OCI-LY7 (cell line): Measurements from ENCODE around the gene KXD1. TPM values are rescaled to one million over a fixed set of nuclear protein-coding genes. Genes with fewer than 3 reads are reported as not detected.

Experiments used
- BruUV-seq: library from RNA; stranded (reverse); fragments of 400-500 nt; replicated peaks from 2 replicates; lab custom pipeline; 2021; lab: Mats Ljungman, UMichigan
- CTCF ChIA-PET: fragments of 300-600 bp; sonication (Branson Sonifier 250); formaldehyde crosslinking; loops from one replicate; lab custom pipeline; 2022; ENCODE audit warnings: antibody characterized with exemption; ENCODE audit not compliant: unreplicated experiment; lab: Charles Lee
- POLR2A ChIA-PET: fragments of 300-600 bp; sonication (Branson Sonifier 250); formaldehyde crosslinking; loops from one replicate; lab custom pipeline; 2022; ENCODE audit warnings: antibody characterized with exemption; lab: Charles Lee
- DNase-seq: peaks from one replicate; pipeline ENCODE4 v3.0.0-alpha.2; 2015; ENCODE audit warnings: low spot score
- H2AFZ ChIP-seq: fragments of 200-600 bp; sonication (generic), shearing (Covaris generic); 2 replicates; pipeline ENCODE4 v1.6.1; 2014; ENCODE audit warnings: mild to moderate bottlenecking, antibody characterized with exemption, low read length, moderate library complexity
- H3K27ac ChIP-seq: fragments of 200-600 bp; sonication (generic); 2 replicates; pipeline ENCODE4 v1.5.1; 2014; ENCODE audit warnings: mixed run types, low read depth, mild to moderate bottlenecking, moderate library complexity, low read length, inconsistent platforms; ENCODE audit not compliant: poor library complexity, severe bottlenecking
- H3K36me3 ChIP-seq: fragments of 200-600 bp; sonication (generic); 2 replicates; pipeline ENCODE4 v1.6.1; 2014; ENCODE audit warnings: mild to moderate bottlenecking, antibody characterized with exemption, low read length, moderate library complexity, mixed read lengths; ENCODE audit not compliant: insufficient read depth
- H3K4me1 ChIP-seq: fragments of 200-600 bp; sonication (generic); 2 replicates; pipeline ENCODE4 v1.5.1; 2014; ENCODE audit warnings: mild to moderate bottlenecking, low read length; ENCODE audit not compliant: insufficient read depth, poor library complexity, severe bottlenecking
- H3K4me2 ChIP-seq: fragments of 200-600 bp; sonication (generic); 2 replicates; pipeline ENCODE4 v1.6.1; 2014; ENCODE audit warnings: mild to moderate bottlenecking, low read length
- H3K4me3 ChIP-seq: fragments of 200-600 bp; sonication (generic); 2 replicates; pipeline ENCODE4 v1.5.1; 2014; ENCODE audit warnings: mild to moderate bottlenecking, low read depth, low read length; ENCODE audit not compliant: poor library complexity, severe bottlenecking
- H3K79me2 ChIP-seq: fragments of 200-600 bp; sonication (generic); 2 replicates; pipeline ENCODE4 v1.6.1; 2016; ENCODE audit warnings: low read depth, mild to moderate bottlenecking, low read length, moderate library complexity, mixed read lengths; ENCODE audit not compliant: insufficient read depth
- H3K9me2 ChIP-seq: fragments of 200-600 bp; sonication (generic); 2 replicates; pipeline ENCODE4 v1.6.1; 2016; ENCODE audit warnings: mild to moderate bottlenecking, low read length, mixed read lengths; ENCODE audit not compliant: insufficient read depth
- H3K9me3 ChIP-seq: fragments of 200-600 bp; sonication (generic); 2 replicates; pipeline ENCODE4 v1.6.1; 2014; ENCODE audit warnings: mild to moderate bottlenecking, mixed run types, low read length, mixed read lengths
- H4K20me1 ChIP-seq: fragments of 200-600 bp; sonication (generic); 2 replicates; pipeline ENCODE4 v1.6.1; 2014; ENCODE audit warnings: mild to moderate bottlenecking, antibody characterized with exemption, low read length, moderate library complexity, mixed read lengths; ENCODE audit not compliant: insufficient read depth
- CTCF ChIP-seq: fragments of 200-600 bp; sonication (generic); conservative IDR thresholded peaks from 2 replicates; pipeline ENCODE4 v1.5.1; 2014; ENCODE audit warnings: mild to moderate bottlenecking, antibody characterized with exemption, low read length, moderate library complexity, mixed read lengths
- EZH2phosphoT487 ChIP-seq: fragments of 200-600 bp; sonication (generic); IDR thresholded peaks from 2 replicates; pipeline ENCODE4 v1.6.1; 2018; ENCODE audit warnings: low read depth, borderline replicate concordance, mild to moderate bottlenecking, mixed run types, antibody characterized with exemption, low read length, moderate library complexity, mixed read lengths
- intact Hi-C: fragments of 100-400 bp; cut with micrococcal nuclease; formaldehyde crosslinking; loops from one replicate; pipeline ENCODE4 v1.10.0; 2022; ENCODE audit not compliant: unreplicated experiment
- total RNA-seq, 2 experiments: library from RNA; depleted of rRNA in 1 of 2; stranded (reverse); fragments of >200 nt in 1 of 2; shearing (Covaris generic) in 1 of 2; gene quantifications; 2 replicates each; pipeline ENCODE4 v1.2.3, GENCODE V29; 2014 to 2022

KXD1 gene
- total RNA-seq, 2 experiments from 2014 or later: 96.7 to 99.8 TPM

GRCh38 chr19:18594824-18595373 lies 37.2 kb downstream of the KXD1 start:
- CTCF ChIA-PET: no interaction called here
- intact Hi-C loops: loop anchor here (1.0 to 2.0 kb wide), 2 partner anchors 78 to 252 kb away; no protein-coding TSS in a partner anchor
- Histone ChIP-seq H3K4me3 (peak overlapping the region; percentile 62), H3K27ac (no peak overlapping the region), H2AFZ (peak overlapping the region; percentile 25; the same call in 1 of the 2 replicates), H3K36me3 (peaks cover 17% of the 10 kb centered on the region; the same call in 1 of the 2 replicates), H3K79me2 (peaks cover 6% of the 10 kb centered on the region), H3K9me2 (no peaks in the 10 kb centered on the region), H3K4me2 (peak overlapping the region; percentile 80), H3K9me3 (no peaks in the 10 kb centered on the region), H4K20me1 (no peaks in the 10 kb centered on the region), H3K4me1 (peaks cover 27% of the 10 kb centered on the region)
- no peak for DNase-seq
- TF ChIP-seq EZH2phosphoT487 (no peak), CTCF (no peak)
- BruUV-seq: no TSS peak
- POLR2A ChIA-PET: no interaction called here

- peaks cover 15% of the 10 kb centered on the region; the same call in 1 of the 2 replicates for H3K36me3 ChIP-seq
- intact Hi-C loops: loop anchor here (2.0 kb wide), 1 partner anchor 77 kb away; no protein-coding TSS in a partner anchor
- POLR2A ChIA-PET: no interaction called here
- H4K20me1 ChIP-seq: no peaks in the 10 kb centered on the region
- no peak overlapping the region for H3K4me3 ChIP-seq
- CTCF ChIA-PET: no interaction called here
- H3K4me2 ChIP-seq: no peak overlapping the region
- H3K4me1 ChIP-seq: peaks cover 21% of the 10 kb centered on the region
- H2AFZ ChIP-seq: no peak overlapping the region
- H3K79me2 ChIP-seq: 0 out of 2 replicates have a peak, but pooled peaks cover under 1% of the 10 kb centered on the region
- no peak overlapping the region for H3K27ac ChIP-seq
- no peaks in the 10 kb centered on the region for H3K9me2 ChIP-seq
- no TSS peak for BruUV-seq
- TF ChIP-seq EZH2phosphoT487: no peak
- TF ChIP-seq CTCF: no peak
- DNase-seq: no peak
- no peaks in the 10 kb centered on the region for H3K9me3 ChIP-seq
Observed at GRCh38 chr19:18595475-18595874, 37.8 kb downstream of the KXD1 start.

GRCh38 chr19:18596752-18597157 lies 39.1 kb downstream of the KXD1 start:
- no peak for DNase-seq
- H3K36me3 ChIP-seq: peaks cover 6% of the 10 kb centered on the region; the same call in 1 of the 2 replicates
- no TSS peak for BruUV-seq
- H3K4me3 ChIP-seq: no peak overlapping the region
- no peaks in the 10 kb centered on the region for H3K9me2 ChIP-seq
- H3K9me3 ChIP-seq: no peaks in the 10 kb centered on the region
- no peak overlapping the region for H2AFZ ChIP-seq
- H3K27ac ChIP-seq: no peak overlapping the region
- POLR2A ChIA-PET: no interaction called here
- H3K4me1 ChIP-seq: peaks cover 17% of the 10 kb centered on the region
- intact Hi-C loops: no loop called here
- H3K79me2 ChIP-seq: no peaks in the 10 kb centered on the region
- H3K4me2 ChIP-seq: no peak overlapping the region
- H4K20me1 ChIP-seq: no peaks in the 10 kb centered on the region
- CTCF ChIA-PET: no interaction called here
- no peak for TF ChIP-seq CTCF
- TF ChIP-seq EZH2phosphoT487: no peak
